ENCODE data around the gene IL4I1.
A peak's percentile ranks its signal among the peaks of the same experiment; 100 is the strongest.

Gene IL4I1

DNA sequence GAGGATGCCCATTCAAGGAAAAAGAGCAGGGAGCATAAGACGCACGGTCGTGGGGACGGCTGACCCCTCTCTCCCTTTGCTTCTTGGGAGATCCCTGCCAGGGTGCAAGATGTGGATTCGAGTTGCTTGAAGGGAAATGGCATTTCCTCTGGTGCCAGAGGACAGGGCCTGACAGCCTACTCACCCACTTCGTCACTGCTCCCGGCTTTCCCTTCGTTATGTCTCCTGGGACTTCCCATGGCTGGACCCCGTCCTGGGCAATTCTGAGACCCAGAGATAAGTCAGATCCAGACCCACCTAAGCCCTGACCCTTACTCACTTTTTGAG is 18.0 kb downstream of the IL4I1 start:
- Histone ChIP-seq H3K4me1 (ENCODE audit: control extremely low read depth in 1 of 4, control insufficient read depth in 4 of 4, insufficient read depth in 4 of 4, low read length in 3 of 4) (peaks cover 0 to 26% (median 20%) of the 10 kb centered on the region in 4 experiments), H3K27me3 (replicated peaks in 2 of 5; ENCODE audit: control insufficient read depth in 4 of 5, insufficient read depth in 5 of 5, low read length in 4 of 5) (no peaks in the 10 kb centered on the region), H3K4me3 (ENCODE audit: control insufficient read depth in 1 of 7, extremely low read depth in 1 of 7, insufficient read depth in 4 of 7, low read depth in 2 of 7, low read length in 6 of 7) (peak overlapping the region in 5 of 7 experiments; percentile 95 to 100 (median 100)), H3K9me3 (ENCODE audit: control extremely low read depth in 1 of 5, control insufficient read depth in 4 of 5, insufficient read depth in 2 of 5, low read depth in 1 of 5, low read length in 4 of 5) (peaks cover 0 to 6% (median 0%) of the 10 kb centered on the region in 5 experiments), H3K27ac (ENCODE audit: insufficient read depth in 1 of 2, low read depth in 1 of 2, low read length in 2 of 2, poor library complexity in 1 of 2, severe bottlenecking in 2 of 2) (no peak overlapping the region), H3K36me3 (ENCODE audit: control insufficient read depth in 4 of 4, insufficient read depth in 4 of 4, low read length in 3 of 4) (peaks cover 6 to 57% (median 40%) of the 10 kb centered on the region in 4 experiments)
- POLR2A ChIA-PET = interaction anchor here (0.7 kb wide), 1 partner anchor 10 kb away, joined by 3 read pairs; no protein-coding TSS in a partner anchor
- WGBS (ENCODE audit: insufficient coverage) = 92% methylated on average over 9 of the region's 9 CpGs
- DNase-seq = no peak
- CTCF ChIA-PET = interaction anchor here (1.9 kb wide), 1 partner anchor 13 kb away, joined by 6 read pairs; no protein-coding TSS in a partner anchor

DNA sequence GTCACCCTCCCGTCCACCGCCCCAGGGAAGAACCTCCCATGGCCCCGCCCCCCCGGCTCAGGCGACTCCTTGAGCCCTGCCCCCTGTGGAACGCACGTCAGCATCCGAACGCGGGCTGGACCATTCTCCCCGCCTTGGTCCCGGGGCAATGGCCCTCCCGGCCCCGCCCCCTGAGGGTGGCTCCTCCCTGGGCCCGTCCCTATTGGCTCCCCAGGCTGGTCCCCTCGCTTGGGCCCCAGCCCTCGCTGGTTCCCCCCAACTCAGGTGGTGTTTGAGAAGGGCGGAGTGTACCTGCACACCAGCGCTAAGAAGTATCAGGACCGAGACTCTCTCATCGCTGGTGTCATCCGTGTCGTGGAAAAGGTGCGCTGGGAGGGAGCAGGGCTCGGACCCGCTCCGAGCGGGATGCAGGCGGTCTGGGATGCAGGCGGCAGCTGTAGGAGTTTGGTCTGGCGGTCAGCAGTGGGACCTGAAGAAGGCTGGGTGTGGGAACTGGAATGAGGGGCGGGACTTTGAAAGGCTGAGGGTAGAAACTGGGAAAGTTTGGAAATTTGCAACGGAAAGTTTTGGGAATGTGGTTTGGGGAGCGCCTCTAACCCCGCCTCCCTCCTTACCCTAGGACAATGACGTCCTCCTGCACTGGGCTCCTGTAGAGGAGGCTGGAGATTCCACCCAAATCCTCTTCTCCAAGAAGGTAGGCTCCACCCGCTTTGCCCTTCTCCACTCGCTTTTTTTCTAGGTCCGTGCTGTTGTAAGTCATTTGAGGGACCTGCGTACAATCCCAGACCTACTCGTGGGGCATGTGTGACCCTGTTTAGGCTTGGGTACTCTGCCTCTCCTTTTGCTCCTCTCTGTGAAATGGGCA is 18.6 kb downstream of the IL4I1 start:
- ChIA-PET CTCF (interaction anchor here (0.6 to 1.9 kb wide), 2 partner anchors 9 to 13 kb away, joined by 3 to 6 read pairs; no protein-coding TSS in a partner anchor), POLR2A (interaction anchor here (0.7 to 2.3 kb wide), 6 partner anchors 9 to 65 kb away, joined by 3 to 15 read pairs (median 3); partner anchors contain the start of genes ATF5, FUZ, NUP62 and PTOV1)
- Histone ChIP-seq H3K4me3 (ENCODE audit: control insufficient read depth in 1 of 7, extremely low read depth in 1 of 7, insufficient read depth in 4 of 7, low read depth in 2 of 7, low read length in 6 of 7) (peak overlapping the region; percentile 60 to 100 (median 100)), H3K36me3 (ENCODE audit: control insufficient read depth in 4 of 4, insufficient read depth in 4 of 4, low read length in 3 of 4) (peaks cover 6 to 55% (median 35%) of the 10 kb centered on the region in 4 experiments), H3K27ac (ENCODE audit: insufficient read depth in 1 of 2, low read depth in 1 of 2, low read length in 2 of 2, poor library complexity in 1 of 2, severe bottlenecking in 2 of 2) (peak overlapping the region; percentile 99 to 100), H3K9me3 (ENCODE audit: control extremely low read depth in 1 of 5, control insufficient read depth in 4 of 5, insufficient read depth in 2 of 5, low read depth in 1 of 5, low read length in 4 of 5) (peaks cover 0 to 4% (median 0%) of the 10 kb centered on the region in 5 experiments), H3K4me1 (ENCODE audit: control extremely low read depth in 1 of 4, control insufficient read depth in 4 of 4, insufficient read depth in 4 of 4, low read length in 3 of 4) (peaks cover 0 to 26% (median 20%) of the 10 kb centered on the region in 4 experiments), H3K27me3 (replicated peaks in 2 of 5; ENCODE audit: control insufficient read depth in 4 of 5, insufficient read depth in 5 of 5, low read length in 4 of 5) (no peaks in the 10 kb centered on the region)
- 14% methylated on average over 36 of the region's 41 CpGs for WGBS (ENCODE audit: insufficient coverage)
- DNase-seq = peak; percentile 97 to 99 (median 99)

DNA sequence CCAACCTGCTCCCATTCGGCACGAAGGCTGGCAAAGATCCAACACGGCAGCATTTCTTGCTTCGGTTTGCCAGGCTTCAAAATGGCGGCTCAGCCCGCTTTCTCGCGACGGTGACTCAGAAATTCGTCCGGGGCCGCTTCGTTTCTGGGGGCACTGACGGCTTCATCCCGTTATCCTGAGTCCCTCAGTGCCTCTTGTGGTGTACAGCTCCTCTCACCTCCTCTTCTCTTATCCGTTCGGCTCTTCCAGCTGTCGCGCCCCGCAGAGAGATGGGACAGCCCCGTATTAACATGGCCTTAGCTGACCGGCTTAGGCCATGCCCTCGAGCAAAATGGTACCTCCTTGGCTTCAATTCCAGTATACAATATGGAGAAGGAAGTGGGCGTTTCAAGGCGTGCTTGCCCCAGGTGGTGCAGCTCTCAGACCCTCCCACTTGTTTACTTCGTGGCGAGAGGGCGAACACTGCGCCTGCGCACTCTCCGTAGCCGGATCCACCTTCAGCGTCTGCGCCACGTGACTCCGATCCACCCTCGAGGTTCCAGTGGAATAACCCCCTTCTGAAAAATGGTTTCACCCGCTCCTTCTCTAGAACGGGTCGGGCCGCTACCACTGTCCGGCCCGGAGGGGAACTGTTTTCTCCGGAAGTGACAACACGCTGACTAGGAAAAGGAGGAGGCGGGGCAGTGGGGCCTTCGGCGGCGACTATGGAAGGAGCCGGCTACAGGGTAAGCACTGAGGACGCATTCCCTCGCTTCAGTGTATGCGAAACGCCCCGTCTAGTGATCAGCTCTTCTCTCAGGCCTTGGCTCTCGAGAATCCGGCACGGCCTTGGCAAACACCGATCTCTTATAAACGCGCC is 19.4 kb downstream of the IL4I1 start, which contains the start of the genes AKT1S1 and TBC1D17:
Gene AKT1S1, minus strand, starts transcription at position 336 of the 859 bp plus-strand sequence. CDS start 4,060 bp downstream, outside the sequence.
Gene TBC1D17, plus strand, starts transcription at position 683 of the 859 bp plus-strand sequence. Its CDS starts 22 bp downstream, at position 705.
- peak within 1 kb of the TSS; percentile 99 to 100 for H3K27ac ChIP-seq (ENCODE audit: insufficient read depth in 1 of 2, low read depth in 1 of 2, low read length in 2 of 2, poor library complexity in 1 of 2, severe bottlenecking in 2 of 2)
- ChIA-PET CTCF (interaction anchor here (0.6 to 2.5 kb wide), 2 partner anchors 8 to 66 kb away, joined by 3 to 8 read pairs; no protein-coding TSS in a partner anchor), POLR2A (interaction anchor here (0.6 to 2.3 kb wide), 11 partner anchors 8 to 381 kb away, joined by 3 to 15 read pairs (median 3); partner anchors contain the start of genes ATF5, FUZ, NUP62 and PNKP)
- no peaks in the 10 kb centered on the region for H3K9me3 ChIP-seq (ENCODE audit: control extremely low read depth in 1 of 5, control insufficient read depth in 4 of 5, insufficient read depth in 2 of 5, low read depth in 1 of 5, low read length in 4 of 5)
- peak within 1 kb of the TSS; percentile 68 to 100 (median 100) for H3K4me3 ChIP-seq (ENCODE audit: control insufficient read depth in 1 of 7, extremely low read depth in 1 of 7, insufficient read depth in 4 of 7, low read depth in 2 of 7, low read length in 6 of 7)
- DNase-seq = peak; percentile 100
- H3K36me3 ChIP-seq (ENCODE audit: control insufficient read depth in 4 of 4, insufficient read depth in 4 of 4, low read length in 3 of 4) = peaks cover 6 to 46% (median 31%) of the 10 kb centered on the region in 4 experiments
- under 1% methylated on average over 61 of the region's 61 CpGs for WGBS (ENCODE audit: insufficient coverage)
- H3K27me3 ChIP-seq (replicated peaks in 2 of 5; ENCODE audit: control insufficient read depth in 4 of 5, insufficient read depth in 5 of 5, low read length in 4 of 5) = no peaks in the 10 kb centered on the region
- peaks cover 0 to 27% (median 22%) of the 10 kb centered on the region in 4 experiments for H3K4me1 ChIP-seq (ENCODE audit: control extremely low read depth in 1 of 4, control insufficient read depth in 4 of 4, insufficient read depth in 4 of 4, low read length in 3 of 4)

DNA sequence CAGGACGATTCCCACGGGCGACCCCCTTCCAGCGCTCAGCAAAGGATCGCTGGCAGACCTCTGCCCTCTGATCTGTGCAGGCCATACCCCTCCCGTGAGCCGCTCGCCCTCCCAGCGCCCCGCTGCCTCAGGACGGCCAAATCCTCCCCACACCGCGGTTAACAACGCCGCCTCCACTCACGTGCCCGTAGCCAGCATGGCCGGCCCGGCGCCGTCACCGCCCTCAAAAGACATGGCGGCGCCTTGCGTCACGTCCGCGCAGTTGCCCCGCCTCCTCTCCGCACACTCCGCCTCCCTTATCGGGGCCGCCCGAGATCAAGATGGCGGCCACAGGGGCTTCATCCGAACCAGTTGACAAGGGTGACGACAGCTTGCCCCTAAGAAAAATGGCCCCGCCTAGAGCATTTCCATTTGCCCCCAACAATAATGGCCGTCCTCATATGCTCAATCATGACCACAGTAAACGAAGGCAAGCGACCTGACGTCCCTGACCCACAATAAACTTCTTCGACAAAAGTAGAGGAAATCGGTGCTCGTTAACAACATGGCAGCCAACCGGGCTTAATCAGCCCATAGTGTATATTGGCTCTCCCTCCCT is 20.2 kb downstream of the IL4I1 start:
- no peaks in the 10 kb centered on the region for H3K9me3 ChIP-seq (ENCODE audit: control extremely low read depth in 1 of 5, control insufficient read depth in 4 of 5, insufficient read depth in 2 of 5, low read depth in 1 of 5, low read length in 4 of 5)
- ChIA-PET CTCF (interaction anchor here (1.1 to 2.5 kb wide), 2 partner anchors 26 to 65 kb away, joined by 3 to 8 read pairs; no protein-coding TSS in a partner anchor), POLR2A (interaction anchor here (0.6 to 2.3 kb wide), 14 partner anchors 7 to 1239 kb away, joined by 3 to 15 read pairs (median 4); partner anchors contain the start of genes ATF5, NUP62, PNKP and PTOV1)
- no peaks in the 10 kb centered on the region for H3K27me3 ChIP-seq (replicated peaks in 2 of 5; ENCODE audit: control insufficient read depth in 4 of 5, insufficient read depth in 5 of 5, low read length in 4 of 5)
- 0% methylated on average over 43 of the region's 46 CpGs for WGBS (ENCODE audit: insufficient coverage)
- H3K36me3 ChIP-seq (ENCODE audit: control insufficient read depth in 4 of 4, insufficient read depth in 4 of 4, low read length in 3 of 4) = peaks cover 6 to 40% (median 28%) of the 10 kb centered on the region in 4 experiments
- peak; percentile 99 to 100 (median 100) for DNase-seq
- peak overlapping the region; percentile 99 to 100 for H3K27ac ChIP-seq (ENCODE audit: insufficient read depth in 1 of 2, low read depth in 1 of 2, low read length in 2 of 2, poor library complexity in 1 of 2, severe bottlenecking in 2 of 2)
- H3K4me3 ChIP-seq (ENCODE audit: control insufficient read depth in 1 of 7, extremely low read depth in 1 of 7, insufficient read depth in 4 of 7, low read depth in 2 of 7, low read length in 6 of 7) = peak overlapping the region; percentile 68 to 100 (median 100)
- H3K4me1 ChIP-seq (ENCODE audit: control extremely low read depth in 1 of 4, control insufficient read depth in 4 of 4, insufficient read depth in 4 of 4, low read length in 3 of 4) = peaks cover 0 to 35% (median 27%) of the 10 kb centered on the region in 4 experiments

DNA sequence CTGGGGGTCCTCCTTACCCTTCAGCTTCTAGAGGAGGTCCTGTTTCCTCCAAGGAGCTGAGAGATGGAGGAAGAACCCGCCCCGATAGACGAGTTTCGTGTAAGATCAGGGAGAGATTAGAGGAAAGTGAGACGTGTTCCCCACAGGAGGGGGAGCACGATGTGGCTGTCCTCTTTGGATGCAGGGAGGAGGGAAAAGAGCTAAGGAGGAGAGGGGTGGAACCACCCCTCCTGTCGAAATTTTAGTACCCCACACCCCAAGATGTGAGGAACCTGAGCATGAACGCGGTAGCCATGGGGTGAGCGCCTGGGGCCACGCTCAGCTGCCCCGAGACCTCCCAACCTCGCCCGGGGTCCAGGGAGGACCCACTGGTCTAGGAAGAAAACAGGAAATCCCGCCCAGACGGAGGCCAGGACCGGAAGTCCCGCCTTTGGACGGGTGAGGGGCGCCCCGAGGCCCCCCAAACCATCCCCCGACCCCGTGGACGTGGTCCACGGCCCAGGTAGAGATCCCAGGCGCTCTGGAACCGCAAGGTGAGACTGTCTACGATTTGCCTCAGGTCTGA is 20.7 kb downstream of the IL4I1 start:
- WGBS (ENCODE audit: insufficient coverage) = 0% methylated on average over 24 of the region's 28 CpGs
- peak; percentile 52 to 62 (median 61) for DNase-seq
- POLR2A ChIA-PET = interaction anchor here (0.6 to 2.3 kb wide), 8 partner anchors 10 to 1238 kb away, joined by 3 to 15 read pairs (median 4); partner anchors contain the start of genes ATF5, NUP62, PTOV1 and RCN3
- Histone ChIP-seq H3K27me3 (replicated peaks in 2 of 5; ENCODE audit: control insufficient read depth in 4 of 5, insufficient read depth in 5 of 5, low read length in 4 of 5) (no peaks in the 10 kb centered on the region), H3K4me1 (ENCODE audit: control extremely low read depth in 1 of 4, control insufficient read depth in 4 of 4, insufficient read depth in 4 of 4, low read length in 3 of 4) (peaks cover 0 to 40% (median 28%) of the 10 kb centered on the region in 4 experiments), H3K36me3 (ENCODE audit: control insufficient read depth in 4 of 4, insufficient read depth in 4 of 4, low read length in 3 of 4) (peaks cover 6 to 40% (median 27%) of the 10 kb centered on the region in 4 experiments), H3K9me3 (ENCODE audit: control extremely low read depth in 1 of 5, control insufficient read depth in 4 of 5, insufficient read depth in 2 of 5, low read depth in 1 of 5, low read length in 4 of 5) (no peaks in the 10 kb centered on the region), H3K27ac (ENCODE audit: insufficient read depth in 1 of 2, low read depth in 1 of 2, low read length in 2 of 2, poor library complexity in 1 of 2, severe bottlenecking in 2 of 2) (peak overlapping the region; percentile 99 to 100), H3K4me3 (ENCODE audit: control insufficient read depth in 1 of 7, extremely low read depth in 1 of 7, insufficient read depth in 4 of 7, low read depth in 2 of 7, low read length in 6 of 7) (peak overlapping the region; percentile 68 to 100 (median 100))
- CTCF ChIA-PET = interaction anchor here (0.9 to 2.5 kb wide), 3 partner anchors 11 to 65 kb away, joined by 3 to 8 read pairs (median 4); no protein-coding TSS in a partner anchor

Measured in common myeloid progenitor, CD34-positive (primary cell).